NCI-H2227 (cell line): Measurements from ENCODE around the gene SMNDC1.

Experiments used
- DNase-seq: peaks from one replicate; lab custom pipeline; 2025; ENCODE audit not compliant: unreplicated experiment; lab: John Stamatoyannopoulos, UW

The SMNDC1 gene

DNA sequence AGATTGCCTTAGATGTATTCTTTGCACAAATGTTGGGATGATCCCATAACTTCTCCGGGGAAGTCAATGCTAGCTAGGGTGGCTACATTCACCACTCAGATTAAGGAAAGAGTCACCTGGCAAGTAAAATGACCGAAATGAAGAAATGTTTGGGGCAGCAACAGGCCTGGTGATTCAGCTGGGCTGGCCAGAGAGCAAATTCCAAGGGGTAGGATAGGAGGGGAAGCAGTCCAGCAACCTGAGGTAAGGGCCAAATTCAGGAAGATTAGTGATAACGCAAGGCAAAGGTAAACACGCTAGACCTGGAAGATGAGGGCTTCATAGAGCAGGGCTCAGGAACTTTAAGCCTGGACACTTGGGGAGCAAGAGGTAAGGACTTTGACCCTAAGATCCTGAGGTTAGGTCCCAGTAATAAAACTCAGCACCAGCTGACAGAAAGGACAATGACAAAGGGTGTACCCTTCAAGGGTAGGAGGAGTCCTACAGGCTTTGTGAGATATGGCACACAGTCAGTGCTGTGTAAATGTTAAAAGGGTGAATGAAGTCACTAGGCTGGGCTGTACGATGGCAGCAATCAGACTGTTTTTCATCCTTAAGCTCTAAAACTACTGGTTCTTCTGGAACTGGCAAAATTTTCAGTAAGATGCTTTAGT, 22.7 kb upstream of the SMNDC1 start:
- no peak for DNase-seq

DNA sequence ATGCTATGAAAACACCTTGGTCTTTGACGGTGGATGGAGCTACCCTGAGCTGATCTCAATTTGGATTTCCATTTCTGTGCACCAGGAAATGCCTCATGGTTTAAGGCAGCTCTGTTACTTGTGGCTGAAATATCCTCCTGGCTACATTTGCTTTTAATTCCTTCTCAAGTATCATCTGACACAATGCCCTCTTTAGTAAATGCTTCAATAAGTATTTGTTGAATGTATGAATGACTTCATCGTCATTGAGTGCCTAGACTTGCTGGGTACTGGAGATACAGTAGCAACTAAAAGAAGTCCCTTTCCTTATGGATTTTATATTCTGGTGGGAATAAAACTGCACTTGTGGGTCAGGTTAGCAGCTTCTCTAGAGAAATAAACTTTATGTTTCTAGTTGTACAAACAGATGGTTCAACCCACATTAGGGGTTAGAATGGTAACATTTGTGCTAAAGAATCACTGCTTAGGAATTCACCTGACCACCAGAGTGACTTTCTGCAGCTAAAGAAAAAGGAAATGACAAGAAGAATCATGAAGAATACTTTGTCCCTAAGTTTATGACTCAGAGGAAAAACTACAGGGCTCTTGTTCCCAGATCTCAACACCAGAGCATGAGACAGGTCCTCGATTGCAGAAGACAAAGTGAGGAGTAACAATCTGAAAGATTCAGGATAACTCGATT, 21.8 kb upstream of the SMNDC1 start:
- DNase-seq: no peak

DNA sequence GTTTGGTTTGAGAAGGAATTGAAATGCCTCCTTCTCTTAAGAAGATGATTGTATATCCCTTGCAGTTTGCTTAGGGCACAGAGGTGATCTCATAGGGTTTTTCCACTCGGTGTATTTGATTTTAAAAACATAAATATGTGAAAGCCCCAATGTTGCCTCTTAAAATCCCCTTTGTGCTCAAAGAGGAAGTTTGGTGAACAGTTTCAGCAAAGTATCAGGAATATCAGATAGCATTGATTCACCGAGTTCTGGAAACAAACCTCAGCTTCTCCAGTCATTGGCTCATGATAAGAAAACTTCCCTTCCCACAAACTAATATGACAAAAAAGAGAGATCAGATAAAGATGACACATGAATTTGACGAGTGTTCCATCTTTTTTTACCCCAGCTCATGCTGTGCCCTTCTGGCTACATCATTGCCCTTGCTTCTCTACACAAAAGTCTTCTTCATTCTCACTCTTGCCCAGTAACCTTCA, 20.1 kb upstream of the SMNDC1 start:
- no peak for DNase-seq

DNA sequence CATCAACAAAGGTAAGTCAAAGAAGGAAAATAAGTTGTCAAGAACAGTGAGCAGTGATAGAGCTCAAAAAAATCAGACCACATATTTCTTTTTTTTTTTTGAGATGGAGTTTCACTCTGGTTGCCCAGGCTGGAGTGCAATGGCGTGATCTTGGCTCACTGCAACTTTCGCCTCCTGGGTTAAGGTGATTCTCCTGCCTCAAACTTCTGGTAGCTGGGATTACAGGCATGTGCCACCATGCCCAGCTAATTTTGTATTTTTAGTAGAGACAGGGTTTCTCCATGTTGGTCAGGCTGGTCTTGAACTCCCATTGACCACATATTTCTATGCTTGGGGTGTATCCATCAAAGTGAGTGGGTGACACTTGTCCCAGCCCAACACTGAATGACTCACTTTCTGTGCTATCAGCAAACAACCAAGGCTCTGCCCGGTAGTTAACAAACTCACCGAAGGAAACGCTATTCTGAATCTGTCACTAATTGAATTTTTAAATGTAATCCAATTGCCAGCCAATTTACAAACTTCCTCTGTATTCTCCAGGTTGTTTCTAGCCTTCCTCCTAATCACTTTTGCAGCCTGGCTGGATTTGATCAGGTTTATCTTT, 19.6 kb upstream of the SMNDC1 start:
- no peak for DNase-seq

DNA sequence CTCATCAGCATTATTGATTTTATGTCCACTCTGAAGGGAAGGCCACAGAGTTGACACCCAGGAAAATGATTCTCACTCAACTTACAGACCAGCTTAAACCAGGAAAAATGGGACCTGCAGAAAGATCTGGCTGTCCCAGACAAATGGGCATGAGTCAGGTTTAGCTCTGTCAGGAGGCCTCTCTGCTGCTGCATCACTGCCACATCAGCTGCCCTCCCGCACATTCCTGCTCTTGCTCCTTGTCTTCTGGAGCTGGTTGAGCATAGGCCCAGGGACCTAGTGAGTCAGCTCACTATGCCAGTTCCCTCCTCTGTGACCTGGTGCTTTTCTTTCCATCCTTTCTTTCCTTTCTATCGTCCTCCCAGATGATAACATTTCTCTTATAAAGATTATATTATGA, 18.8 kb upstream of the SMNDC1 start:
- no peak for DNase-seq

DNA sequence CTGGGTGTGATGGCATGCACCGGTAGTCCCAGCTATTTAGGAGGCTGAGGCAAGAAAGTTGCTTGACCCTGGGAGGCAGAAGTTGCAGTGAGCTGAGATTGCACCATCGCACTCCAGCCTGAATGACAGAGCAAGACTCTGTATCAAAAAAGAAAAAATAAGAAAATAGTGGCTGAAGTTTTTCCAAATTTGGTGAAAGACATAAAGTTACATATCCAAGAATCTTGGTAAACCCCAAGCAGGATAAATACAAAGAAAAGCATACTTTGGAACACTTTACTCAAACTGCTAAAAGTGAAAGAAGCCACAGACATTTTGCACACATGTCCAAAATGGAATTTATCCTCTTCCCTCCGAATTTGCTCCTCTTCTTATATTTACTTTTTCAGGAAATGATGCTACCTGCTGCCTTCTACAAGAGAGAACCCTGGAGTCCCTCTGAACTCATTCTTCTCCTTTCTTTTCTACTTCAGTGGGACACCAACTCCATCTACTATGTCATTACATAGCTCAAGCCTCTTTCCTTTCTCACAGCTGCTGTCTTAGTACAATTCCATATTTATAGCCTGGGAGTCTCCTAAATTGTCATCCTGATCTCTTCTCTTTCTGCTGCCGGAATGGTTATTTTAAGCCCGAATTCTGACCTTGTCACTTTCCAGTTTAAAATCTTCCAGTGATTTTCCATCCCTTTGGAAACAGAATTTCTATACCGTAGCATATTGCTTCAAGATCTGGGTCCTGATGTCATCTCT, 17.3 kb upstream of the SMNDC1 start:
- DNase-seq: no peak

DNA sequence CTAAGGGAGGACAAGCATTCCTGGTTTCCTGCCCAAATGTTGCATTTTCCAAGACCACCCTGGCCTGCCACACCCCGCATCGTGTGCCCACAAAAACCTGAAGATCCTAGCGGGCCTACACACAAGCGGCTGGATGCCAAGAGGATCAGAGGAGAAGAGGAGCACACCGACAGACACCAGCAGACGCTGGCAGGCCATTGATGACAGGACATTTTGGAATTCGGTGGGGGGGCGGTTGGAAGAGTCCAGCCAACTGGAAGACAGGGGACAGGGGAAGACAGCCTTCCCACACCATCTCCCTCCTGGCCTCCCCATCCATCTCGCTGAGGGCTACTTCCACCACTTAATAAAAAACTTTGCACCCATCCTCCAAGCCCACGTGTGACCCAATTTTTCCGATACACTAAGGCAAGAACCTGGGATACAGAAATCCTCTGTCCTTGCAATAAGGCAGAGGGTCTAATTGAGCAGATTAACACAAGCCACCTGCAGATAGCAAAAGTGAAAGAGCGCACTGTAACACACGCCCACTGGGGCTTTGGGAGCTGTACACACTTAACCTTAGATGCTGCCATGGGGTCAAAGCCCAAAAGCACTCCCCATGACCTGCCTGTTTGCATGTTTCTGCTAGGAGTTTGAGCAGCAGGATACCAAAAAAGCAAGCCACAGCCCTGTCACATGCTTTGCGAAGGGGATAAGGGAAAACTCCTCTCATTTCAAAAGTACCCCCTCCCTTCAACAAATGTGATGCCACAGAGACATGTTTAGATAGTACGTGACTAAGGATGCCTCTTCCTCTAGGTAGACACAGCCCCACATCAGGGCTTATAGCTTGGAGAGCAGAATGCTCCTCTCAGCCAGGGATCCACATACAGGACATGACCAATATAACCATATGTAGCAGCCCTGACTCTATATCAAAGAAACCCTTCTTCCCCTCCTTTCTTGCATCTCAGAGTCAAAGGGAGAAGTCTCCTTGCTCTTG, 13.4 kb upstream of the SMNDC1 start:
- no peak for DNase-seq

DNA sequence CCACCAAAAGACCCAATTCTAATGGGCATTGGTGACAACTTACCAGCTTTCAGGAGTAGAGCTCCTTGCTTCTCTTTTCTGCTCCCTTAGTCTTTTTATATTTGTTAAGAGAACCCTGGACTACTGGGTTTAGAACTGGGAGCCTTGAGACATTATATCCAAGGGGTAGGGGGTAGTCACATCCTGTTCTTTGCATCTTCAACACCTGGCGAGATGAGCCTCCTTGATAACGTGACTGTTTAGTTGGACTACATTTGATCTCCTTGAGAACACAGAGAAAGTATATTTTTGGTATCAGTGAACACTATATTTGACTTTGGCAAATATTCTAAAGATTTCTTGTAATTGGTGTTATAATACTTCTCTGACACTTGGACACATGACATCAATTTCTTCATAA, 9.0 kb upstream of the SMNDC1 start:
- DNase-seq: no peak

DNA sequence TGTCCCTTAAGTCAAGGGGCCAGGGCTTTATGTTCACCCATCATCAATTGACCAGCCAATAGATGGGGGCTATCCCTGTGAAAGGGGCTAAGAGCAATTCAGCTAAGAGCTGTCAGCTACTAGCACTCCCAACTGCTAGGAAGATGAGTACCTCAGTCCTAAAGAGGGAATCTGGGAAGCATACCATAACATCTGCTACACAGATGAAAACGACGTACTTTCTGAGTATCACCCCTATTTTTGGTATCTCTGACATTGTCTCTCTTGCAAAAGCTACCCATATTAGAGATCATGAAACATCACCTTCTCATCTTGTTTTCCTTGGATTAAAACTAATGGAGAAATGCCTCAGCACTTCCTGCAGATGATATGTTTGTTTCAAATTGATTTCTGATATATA, 7.5 kb upstream of the SMNDC1 start:
- no peak for DNase-seq

DNA sequence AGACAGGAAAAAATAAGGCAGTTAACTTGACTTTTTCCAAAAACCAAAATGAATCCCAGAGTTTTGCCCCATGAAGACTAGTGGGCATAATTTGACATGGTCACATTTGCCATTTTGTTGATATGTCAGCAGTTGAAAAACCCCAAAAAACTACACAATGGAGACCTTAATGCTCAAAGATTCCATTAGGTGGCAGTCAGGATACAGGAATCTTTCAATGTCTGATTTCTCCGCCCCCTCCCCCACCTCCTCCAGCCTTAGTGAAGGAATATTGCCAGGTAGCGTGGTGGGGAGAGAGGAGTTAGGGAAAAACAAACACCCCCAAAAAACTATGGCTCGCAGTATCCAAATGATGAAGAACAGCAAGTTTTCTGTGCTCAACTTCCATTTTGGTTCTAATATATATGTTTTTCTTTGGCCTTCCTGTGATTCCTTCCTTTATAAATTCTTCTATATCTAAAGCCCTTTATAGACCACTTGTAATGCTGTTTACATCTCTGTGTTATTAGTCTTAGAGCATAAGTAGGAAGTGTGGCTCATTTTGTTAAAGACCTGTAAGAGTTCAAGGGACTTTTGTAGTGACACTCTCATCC, 6.7 kb upstream of the SMNDC1 start:
- peak; percentile 68 for DNase-seq

DNA sequence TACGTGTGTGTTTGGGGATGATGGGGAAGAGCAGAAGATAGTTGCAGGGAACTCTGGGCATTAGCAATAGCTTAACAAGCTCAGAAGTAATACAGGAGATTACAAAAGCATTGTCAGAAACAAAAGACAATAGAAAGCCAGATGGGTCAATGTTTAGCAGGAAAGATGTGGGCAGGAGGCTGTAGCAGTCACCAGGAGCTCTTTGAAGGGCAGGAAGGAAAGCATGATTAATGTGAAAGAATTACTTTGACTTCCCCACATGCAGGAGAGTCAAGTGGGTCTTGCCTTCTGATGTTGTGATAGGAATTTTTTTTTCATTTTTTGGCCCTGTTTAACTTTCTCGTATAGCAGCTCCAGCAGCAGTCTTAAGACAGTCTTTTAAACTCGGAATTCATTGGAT, 6.0 kb upstream of the SMNDC1 start:
- no peak for DNase-seq

DNA sequence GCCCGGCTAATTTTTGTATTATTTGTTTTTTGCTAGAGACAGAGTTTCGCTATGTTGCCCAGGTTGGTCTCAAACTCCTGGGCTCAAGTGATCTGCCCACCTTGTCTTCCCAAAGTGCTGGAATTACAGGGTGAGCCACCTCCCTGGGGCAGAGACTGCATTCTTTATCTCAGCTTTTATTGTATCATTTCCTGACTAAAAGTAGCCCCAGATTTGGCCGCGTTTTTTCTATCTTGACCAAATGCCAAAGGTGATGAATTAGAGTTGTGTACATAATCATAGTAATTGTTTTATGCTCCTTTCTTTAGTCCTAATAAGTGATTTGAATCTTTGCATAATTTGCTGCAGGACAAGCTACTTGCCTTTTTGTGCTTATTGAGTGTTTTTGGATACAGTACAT, 3.1 kb upstream of the SMNDC1 start:
- DNase-seq: no peak

DNA sequence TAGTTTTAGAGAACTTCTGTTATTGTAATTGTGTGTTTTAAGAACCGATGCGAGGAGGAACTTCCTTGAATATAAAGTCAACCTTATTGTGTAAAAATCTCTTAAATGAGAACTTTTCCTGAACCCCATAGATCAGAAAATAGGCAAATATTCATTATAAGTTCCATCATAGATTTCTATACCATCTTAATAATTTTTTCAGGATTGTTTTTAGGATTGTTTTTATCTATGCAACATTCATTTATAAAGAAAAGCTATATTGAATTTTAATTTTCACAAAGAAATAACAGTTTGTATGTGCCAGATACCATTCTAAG, 1.7 kb upstream of the SMNDC1 start:
- no peak for DNase-seq

DNA sequence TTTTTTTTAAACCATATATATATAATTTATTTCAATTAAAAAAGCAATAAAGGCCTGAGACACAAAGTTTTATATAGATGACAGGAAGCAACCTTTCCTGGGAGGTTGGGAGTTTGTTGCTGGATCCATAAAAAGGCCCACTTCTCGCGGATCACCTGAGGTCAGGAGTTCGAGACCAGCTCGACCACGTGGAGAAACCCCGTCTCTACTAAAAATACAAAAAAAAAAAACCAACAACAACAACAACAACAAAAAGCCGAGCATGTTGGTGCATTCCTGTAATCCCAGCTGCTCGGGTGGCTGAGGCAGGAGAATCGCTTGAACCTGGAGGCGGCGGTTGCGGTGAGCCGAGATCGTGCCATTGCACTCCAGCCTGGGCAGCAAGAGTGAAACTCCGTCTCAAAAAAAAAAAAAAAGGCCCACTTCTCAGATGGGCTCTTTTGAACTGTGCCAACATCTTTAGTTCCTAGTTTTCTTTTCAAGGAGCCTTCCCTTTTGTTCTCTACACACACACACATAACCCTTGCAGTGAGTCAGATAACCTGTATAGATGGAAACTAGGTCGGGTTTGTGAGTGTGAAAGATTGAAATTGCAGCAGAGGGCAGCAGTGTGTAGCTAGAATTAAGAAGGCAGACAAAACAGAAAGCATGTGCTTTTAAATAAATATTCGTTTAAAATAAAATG, 1.2 kb upstream of the SMNDC1 start:
- peak; percentile 51 for DNase-seq

DNA sequence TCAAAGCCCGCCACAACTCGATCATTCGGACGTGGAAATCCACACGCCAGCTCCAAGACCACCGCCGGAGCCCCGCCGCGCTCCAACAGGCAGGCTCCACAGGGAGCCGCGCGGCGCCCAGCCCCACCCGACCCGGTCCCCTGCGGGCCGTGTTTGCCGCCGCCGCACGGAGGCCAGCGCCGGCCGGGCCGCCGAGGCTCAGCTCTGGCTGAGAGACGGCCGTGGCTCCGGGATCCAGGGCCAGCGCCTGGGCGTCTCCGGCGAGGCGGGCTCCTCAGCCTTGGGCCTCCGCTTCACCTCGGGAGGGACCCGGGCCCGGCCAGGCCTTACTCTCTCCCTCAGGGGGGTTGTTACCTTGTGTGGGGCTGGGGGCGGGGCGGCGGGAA, 333 bp downstream of the SMNDC1 start:
- DNase-seq: peak; percentile 44

DNA sequence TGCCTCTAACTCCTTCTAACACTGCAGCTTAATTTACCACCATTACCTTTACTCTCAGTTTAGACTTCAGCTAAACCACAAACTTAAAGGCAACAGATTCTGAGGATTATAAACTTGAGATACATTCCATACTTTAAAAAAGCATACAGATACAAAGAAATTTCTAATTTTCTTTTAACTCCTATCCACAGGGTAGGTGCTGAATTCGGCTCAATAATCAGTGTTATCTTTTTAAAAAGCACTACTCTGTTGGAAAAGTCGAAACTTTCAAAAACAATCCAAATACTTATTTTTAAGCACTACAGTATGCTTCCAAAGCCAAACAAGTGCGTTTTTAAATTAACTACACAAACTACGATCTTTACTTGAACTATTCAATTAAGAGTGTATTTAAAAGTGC, 1.0 kb downstream of the SMNDC1 start:
- no peak for DNase-seq

DNA sequence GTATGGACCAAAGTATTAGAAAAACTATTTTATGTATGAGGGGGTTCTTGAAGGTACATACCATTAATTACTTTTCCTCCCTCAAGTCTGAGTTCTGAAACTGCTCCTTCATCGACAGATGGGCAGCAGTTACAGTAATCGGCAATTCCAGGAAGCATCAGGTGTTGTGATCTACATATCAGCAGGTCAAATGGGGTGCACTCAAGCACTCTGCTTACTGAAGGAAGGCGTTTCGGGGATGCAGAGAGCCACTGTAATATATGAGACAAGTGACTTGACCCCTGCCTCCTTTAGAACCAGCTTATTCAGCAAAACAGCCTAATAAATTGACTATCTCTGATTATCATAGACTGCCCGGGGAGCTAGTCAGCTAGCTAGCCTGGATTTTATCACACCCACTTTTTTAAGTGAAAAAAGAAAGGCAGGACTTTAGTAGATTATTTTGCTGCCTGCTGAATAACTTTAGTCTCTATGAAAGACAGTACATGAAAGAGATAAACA, 4.2 kb downstream of the SMNDC1 start:
- no peak for DNase-seq

DNA sequence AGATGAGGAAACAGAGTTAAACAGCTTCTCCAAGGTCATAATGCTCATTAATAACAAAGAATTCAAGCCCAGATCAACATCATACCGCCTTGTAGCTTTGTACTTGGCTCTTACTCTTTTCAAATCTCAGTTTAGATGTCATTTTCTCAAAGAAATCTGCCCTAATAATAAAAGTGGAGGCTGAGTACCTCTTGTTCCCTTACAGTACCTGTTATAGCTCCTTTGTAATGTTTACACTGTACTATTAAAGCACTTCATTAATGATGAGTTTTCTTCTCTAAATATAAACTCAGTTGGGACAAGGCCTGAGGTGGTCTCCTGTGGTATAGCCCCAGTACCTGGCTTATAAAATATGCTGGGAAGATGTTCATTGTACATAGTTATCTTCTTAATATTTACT, 7.8 kb downstream of the SMNDC1 start:
- no peak for DNase-seq

DNA sequence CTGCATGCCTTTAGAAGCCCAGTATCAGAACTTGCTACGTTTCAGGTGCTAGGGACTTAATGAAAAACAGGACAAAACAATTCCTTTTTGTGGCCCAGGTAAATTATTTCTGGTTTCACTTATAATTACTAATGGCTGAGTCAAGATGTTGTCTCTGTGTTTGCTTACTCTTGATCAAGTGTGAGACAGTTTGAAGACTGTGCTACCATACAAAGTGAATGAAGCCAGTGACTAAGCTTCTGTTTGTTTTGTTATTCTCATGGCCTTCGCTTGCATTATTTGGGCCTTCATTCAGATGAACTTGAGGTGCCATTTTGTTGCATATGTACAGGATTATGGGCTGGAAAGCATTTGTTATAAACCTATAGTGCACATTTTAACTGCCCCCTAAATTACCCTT, 17.9 kb downstream of the SMNDC1 start:
- no peak for DNase-seq

DNA sequence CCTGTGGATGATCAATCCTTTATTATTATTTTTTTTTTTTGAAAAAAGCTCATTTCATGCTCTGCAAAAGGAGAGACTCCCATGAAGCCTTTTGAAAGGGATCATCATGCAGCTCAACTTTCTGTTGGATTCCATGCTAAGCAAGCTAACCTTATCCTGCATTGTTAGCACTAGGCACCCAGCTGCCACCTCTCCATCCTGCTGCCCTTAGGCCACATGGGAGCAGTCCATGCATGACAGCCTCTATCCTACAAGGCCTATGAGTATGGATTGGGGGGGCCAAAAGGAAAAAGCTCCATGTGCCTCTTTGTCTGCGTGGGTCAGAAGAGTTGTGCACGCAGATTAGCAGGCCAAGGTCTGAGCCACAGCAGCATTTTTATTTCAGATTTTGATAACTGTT, 19.2 kb downstream of the SMNDC1 start:
- DNase-seq: no peak
